Tongue (tissue), 2 donors: ENCODE results near the gene PASK. TPM values are rescaled to one million over a fixed set of nuclear protein-coding genes. Genes with fewer than 3 reads are reported as not detected.

Experiments
- DNase-seq: peaks from one replicate; pipeline ENCODE4 v3.0.0-alpha.2; 2015
- total RNA-seq: library from RNA; depleted of rRNA; stranded (reverse); fragments of >200 nt; gene quantifications from one replicate; pipeline ENCODE4 v1.2.3, GENCODE V29; 2014

Gene PASK
- total RNA-seq, 1 donor from 2014 or later: 5.0 TPM

GRCh38 chr2:241179899-241180298, 30.6 kb upstream of the PASK start:
- DNase-seq: no peak

DNA sequence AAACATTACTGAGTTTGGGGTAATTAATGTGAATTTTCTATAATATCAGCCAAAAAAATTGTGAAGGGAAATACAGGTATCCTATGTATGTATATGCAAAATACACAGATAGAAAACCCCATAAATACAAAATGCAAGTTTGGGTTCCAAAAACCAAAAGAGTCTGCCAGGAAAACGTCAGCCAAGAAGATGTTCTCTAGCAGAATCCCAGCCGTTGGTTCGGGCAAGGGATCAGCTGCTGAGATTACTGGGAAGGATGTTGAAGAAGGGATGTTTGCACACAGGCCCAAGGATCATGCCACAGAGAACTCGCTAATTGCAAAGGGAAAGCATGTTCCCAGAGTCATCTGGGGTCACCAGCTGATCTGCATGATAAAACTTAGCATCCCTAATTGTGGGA, 29.7 kb upstream of the PASK start:
- DNase-seq: no peak

- DNase-seq: peak; percentile 83
Measured at GRCh38 chr2:241177526-241178334, 28.5 kb upstream of the PASK start.

GRCh38 chr2:241173557-241173956, 24.3 kb upstream of the PASK start:
- no peak for DNase-seq

DNA sequence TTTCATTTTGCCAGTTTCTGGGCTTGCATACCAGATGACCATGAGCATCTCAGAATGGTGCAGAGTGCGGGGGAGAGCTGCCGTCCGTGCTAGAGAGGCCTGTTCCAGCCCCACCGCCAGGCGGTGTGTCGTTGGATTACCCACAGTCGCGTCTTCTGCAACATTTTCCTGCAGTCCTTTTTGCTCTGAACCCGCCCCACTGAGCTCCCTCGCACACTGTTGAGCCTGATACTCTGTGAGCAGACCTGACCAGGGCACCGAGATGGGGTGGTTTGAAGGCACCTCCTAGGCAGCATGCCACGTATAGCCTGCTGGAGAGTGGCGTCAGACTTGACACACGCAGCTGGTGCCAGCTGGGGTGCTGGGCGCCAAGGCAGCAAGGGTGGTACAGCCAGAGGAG, 19.1 kb upstream of the PASK start:
- DNase-seq: peak; percentile 27

DNA sequence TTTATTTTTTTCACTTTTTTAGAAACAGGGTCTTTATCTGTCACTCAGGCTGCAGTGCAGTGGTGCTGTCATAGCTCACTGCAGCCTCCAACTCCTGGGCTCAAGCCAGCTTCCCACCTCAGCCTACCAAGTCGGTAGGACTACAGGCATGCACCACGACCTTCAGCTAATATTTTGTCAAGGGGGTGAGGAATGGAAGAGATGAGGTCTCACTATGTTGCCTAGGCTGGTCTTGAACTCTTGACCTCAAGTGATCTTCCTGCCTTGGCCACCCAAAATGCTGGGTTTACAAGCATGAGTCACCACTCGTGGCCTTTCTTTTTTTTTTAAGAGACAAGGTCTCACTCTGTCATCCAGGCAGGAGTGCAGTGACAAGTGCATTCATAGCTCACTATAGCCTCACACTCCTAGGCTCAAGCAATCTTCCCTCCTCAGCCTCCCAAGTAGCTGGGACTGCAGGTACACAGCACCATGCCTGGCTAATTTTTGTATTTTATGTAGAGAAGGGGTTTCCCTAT, 14.4 kb upstream of the PASK start:
- DNase-seq: no peak

DNA sequence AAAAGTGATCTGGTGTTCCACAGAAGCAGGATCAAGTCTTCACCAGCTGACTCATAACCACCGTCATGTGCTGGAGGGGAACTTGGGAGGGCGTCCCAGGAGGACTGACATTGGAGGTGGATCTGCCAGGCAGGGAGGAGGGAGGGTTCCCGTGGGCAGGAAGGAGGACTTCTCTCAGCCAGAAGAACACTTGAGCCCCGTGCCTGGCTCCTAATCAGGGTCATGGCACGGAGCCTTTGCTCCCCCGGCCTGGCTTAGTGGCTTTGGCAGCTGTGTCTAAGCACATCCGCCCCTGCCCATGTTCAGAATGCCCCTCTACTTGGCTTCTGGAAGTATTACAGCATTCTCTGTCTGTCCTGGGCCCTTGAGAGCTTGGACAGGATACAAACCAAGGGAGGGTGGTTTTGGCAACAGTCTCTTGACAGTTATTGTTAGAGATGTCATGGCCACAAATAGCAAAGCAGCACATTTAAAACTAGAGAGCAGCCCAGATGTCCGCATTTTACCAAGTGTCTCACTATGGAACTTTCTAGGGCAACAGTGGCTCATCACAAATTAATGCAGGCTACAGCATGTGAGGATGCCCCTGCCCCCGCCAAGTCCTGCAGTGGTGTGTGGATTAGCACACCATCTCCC, 12.5 kb upstream of the PASK start:
- DNase-seq: peak; percentile 90

GRCh38 chr2:241160318-241160717, 11.0 kb upstream of the PASK start:
- DNase-seq: no peak

GRCh38 chr2:241159116-241159515, 9.8 kb upstream of the PASK start:
- no peak for DNase-seq

DNA sequence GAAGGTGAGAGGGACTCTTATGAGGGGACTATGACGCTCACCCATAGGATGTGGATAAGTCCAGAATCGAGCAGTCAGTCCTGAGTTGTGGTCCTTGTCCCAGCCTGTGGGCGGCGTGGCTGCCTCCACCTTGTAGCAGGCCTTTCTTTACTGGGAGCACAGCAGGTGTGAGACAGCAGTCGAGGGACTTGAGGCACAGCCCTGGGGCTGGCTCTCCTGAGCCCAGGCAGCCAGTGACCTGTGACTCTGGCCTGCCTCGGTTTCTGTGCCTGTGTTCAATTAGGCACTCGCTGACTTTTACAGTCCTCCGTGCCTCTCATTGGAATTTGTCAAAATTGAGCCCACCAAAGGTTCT, 9.3 kb upstream of the PASK start:
- DNase-seq: no peak

DNA sequence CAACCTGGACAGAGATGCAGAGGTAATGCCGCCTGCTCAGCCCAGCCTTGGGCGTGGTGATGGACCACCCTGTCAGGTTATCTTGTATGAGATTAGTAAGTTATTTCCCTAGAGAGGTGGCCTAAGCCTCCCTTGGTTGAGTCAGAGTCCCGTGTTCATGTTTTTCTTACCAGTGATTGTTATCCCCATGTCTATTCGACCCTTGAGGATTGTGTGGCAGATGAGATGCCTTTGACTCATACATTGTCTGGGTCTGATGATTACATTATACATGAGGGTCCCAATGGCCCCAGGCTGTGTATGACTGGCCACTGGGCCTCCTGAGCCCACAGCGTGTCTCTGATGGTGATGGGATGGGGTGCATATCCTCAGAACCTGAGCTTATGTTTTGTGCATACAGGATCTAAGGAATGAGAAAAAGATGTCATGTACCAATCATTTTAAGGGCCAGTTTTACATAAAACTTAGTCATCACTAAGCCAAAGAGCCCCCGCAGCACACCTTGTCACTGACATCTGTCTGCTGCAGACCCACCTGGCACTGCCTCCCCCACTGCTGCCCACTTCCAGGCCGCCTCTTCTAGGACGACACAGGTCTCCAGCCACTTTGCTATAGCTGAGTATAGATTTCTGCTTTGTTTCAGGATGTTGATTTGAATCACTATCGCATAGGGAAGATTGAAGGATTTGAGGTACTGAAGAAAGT, 8.7 kb upstream of the PASK start:
- DNase-seq: no peak

- DNase-seq: no peak
Measured at GRCh38 chr2:241156971-241157441, 7.7 kb upstream of the PASK start.

DNA sequence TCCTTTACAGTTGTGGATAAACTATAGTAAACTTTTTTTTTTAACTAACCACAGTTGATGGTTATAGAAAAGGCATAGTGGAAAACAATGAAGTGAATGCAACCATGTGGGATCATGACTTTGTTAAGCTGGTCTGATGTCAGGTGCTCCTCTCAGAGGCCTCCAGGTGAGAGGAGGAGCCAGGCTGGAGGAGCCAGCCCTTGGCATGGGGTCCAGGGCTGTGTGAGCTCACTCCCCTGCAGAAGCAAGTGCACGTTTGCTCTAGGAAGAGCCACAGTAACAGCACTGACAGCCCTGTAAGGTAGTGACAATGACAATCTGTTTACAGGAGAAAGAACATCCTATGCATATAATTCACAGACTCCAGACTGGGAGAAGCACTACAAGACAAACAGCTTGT, 6.7 kb upstream of the PASK start:
- DNase-seq: no peak

DNA sequence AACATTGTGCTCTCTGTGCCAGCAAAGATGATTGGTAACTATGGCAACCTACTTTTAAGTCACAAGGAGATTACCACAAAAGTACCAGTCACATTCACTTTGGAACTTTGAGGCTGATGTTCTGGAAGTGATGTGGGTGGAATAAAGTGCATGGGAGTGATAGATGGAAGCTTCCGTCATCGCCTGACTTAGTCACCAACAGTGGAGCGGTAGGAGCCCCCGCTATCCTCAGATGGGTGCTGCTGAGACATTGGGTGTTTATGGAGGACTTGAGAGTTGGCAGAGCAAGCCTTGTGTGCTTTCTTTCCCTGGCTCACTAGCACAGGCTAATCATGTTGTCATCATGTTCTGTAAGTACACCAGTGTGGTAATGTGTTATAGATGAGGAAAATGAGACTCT, 5.6 kb upstream of the PASK start:
- no peak for DNase-seq

- no peak for DNase-seq
Measured at GRCh38 chr2:241153616-241154015, 4.3 kb upstream of the PASK start.

DNA sequence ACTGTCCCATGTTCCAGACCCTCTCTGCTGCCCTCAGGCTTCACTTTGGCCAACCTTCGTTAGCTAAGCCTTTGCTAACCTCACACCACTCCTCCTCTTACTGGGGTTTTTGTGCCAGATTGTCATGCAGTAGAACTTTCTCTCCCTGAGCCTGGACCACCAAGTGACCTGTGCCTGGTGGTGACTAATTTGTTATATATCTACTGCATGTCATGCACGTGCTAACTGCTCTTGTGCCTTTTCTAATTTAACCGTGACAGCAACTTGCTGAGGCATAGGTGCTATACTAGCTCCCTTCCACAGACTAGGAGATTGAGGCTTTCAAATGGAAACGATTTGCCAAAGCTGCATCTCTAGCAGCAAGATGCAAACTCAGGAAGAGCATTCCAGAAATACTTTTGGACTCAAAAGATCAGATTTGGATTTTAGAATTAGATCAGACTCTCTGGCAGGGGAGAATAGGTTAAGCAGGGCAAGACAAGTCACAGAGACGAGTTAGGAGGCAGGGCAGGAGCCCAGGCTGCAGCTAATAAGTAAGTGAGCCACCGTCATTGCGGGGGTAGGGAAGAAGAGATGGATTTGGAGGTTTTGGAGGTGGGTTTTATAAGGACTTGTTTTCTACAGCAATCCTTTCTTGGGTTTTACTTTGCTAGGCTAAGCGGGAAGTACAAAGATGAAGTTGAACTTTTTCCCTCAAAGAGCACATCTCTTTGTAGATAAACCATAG, 2.8 kb upstream of the PASK start:
- DNase-seq: no peak

- DNase-seq: peak; percentile 52
Measured at GRCh38 chr2:241150660-241151530, 1.6 kb upstream of the PASK start.

GRCh38 chr2:241149925-241150659, 820 bp upstream of the PASK start, which contains the start of gene PPP1R7:
PPP1R7 (plus strand) TSS chr2:241150467; CDS start chr2:241150496, 29 bp downstream.
- DNase-seq: peak; percentile 98

- no peak for DNase-seq
Measured at GRCh38 chr2:241149675-241149924, 328 bp upstream of the PASK start.

- DNase-seq: no peak
Measured at GRCh38 chr2:241148239-241148638, 1.0 kb downstream of the PASK start.

DNA sequence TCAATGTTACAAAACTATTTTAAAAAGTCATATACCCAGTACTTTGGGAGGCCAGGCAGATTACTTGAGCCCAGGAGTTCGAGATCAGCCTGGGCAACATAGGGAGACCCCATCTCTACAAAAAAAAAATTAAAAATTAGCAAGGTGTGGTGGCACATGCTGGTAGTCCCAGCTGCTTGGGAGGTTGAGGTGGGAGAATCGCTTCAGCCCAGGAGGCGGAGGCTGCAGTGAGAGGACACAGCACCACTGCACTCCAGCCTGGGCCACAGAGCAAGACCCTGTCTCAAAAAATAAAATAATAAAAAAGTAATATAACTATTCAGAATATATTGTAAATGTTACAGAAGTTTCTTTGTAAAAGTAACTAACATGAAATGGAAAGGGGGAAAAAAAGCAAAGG, 1.9 kb downstream of the PASK start:
- no peak for DNase-seq
